B cell (primary cell): Measurements from ENCODE around the gene C20orf204.

ENCODE experiments used
- EZH2 ChIP-seq: IDR thresholded peaks from 2 replicates; pipeline ENCODE4 v1.6.1; 2012; ENCODE audit warnings: borderline replicate concordance, low read depth, mild to moderate bottlenecking, moderate library complexity, low read length; ENCODE audit not compliant: insufficient read depth, poor library complexity, severe bottlenecking
- TF ChIP-seq, protein P1 (sequence below): fragments of 200-600 bp; IDR thresholded peaks from one replicate; pipeline ENCODE4 v1.8.0; 2022; ENCODE audit warnings: antibody characterized with exemption, mild to moderate bottlenecking

DNA sequence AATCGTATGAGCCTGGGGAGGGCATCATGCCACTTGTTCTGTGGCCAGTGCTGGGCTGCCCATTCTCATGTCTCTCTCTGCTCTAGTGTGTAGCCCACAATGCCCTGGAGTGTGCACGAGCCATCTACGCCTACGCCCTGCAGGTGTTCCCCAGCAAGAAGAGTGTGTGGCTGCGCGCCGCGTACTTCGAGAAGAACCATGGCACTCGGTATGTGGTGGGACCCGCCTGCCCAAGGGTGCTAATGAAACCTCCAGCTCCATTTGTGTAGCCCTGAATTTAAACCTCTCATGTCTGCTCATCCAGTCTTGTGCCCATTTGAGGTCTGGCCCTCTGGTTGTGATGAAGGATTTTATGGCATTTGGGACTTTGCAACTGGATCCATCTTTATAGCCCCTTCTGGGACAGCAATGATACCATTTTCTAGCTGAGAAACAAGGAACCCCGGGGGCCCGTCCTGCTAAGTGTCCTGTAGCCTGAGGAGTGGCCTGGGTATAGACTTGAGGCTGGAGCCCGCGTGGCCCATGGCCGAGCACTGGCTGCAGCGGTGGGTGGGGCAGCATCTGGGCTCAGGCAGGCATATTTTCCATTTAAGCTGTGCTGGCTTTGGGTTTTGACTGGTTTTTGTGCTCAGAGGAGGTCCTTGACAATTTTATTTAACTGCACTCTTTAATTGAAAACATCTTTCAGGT, 13.2 kb upstream of the C20orf204 start:
- TF ChIP-seq, protein P1, sequence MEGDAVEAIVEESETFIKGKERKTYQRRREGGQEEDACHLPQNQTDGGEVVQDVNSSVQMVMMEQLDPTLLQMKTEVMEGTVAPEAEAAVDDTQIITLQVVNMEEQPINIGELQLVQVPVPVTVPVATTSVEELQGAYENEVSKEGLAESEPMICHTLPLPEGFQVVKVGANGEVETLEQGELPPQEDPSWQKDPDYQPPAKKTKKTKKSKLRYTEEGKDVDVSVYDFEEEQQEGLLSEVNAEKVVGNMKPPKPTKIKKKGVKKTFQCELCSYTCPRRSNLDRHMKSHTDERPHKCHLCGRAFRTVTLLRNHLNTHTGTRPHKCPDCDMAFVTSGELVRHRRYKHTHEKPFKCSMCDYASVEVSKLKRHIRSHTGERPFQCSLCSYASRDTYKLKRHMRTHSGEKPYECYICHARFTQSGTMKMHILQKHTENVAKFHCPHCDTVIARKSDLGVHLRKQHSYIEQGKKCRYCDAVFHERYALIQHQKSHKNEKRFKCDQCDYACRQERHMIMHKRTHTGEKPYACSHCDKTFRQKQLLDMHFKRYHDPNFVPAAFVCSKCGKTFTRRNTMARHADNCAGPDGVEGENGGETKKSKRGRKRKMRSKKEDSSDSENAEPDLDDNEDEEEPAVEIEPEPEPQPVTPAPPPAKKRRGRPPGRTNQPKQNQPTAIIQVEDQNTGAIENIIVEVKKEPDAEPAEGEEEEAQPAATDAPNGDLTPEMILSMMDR = no peak
- no peak for TF ChIP-seq EZH2
